Mesenchymal stem cell (in vitro differentiated cells and primary cell): ENCODE measurements around the gene UBB.
A peak's percentile ranks its signal among the peaks of the same experiment; 100 is the strongest.

ENCODE experiments used
- DNase-seq: peaks from one replicate; pipeline ENCODE4 v3.0.0-alpha.2; 2013
- H2AFZ ChIP-seq: one replicate; pipeline ENCODE4 v1.6.1; 2013; ENCODE audit warnings: low read depth, mild to moderate bottlenecking, control low read depth, inconsistent platforms, low read length, moderate library complexity
- H2AK5ac ChIP-seq: 2 replicates; pipeline ENCODE4 v1.6.1; 2013; ENCODE audit warnings: low read length, moderate library complexity, mild to moderate bottlenecking, inconsistent platforms; ENCODE audit not compliant: severe bottlenecking
- H2BK120ac ChIP-seq: one replicate; pipeline ENCODE4 v1.6.1; 2013; ENCODE audit warnings: low read depth, mild to moderate bottlenecking, inconsistent platforms, low read length, moderate library complexity
- H2BK12ac ChIP-seq, 2 experiments: one replicate each; pipeline ENCODE4 v1.6.1; 2013; ENCODE audit warnings: inconsistent platforms in 2 of 2, low read length in 2 of 2, mild to moderate bottlenecking in 2 of 2, moderate library complexity in 2 of 2, control low read depth in 1 of 2
- H2BK15ac ChIP-seq: one replicate; pipeline ENCODE4 v1.6.1; 2013; ENCODE audit warnings: mild to moderate bottlenecking, low read depth, inconsistent platforms; ENCODE audit not compliant: poor library complexity, severe bottlenecking
- H2BK5ac ChIP-seq: 2 replicates; pipeline ENCODE4 v1.6.1; 2013; ENCODE audit warnings: low read depth, mild to moderate bottlenecking, low read length, control low read depth, inconsistent platforms; ENCODE audit not compliant: poor library complexity, severe bottlenecking
- H3K14ac ChIP-seq, 2 experiments: one replicate each; pipeline ENCODE4 v1.6.1; 2013; ENCODE audit warnings: inconsistent platforms in 2 of 2, low read length in 2 of 2, control low read depth in 1 of 2, mild to moderate bottlenecking in 1 of 2, moderate library complexity in 1 of 2
- H3K18ac ChIP-seq, 2 experiments: one replicate each; pipeline ENCODE4 v1.6.1; 2013; ENCODE audit warnings: inconsistent platforms in 2 of 2, low read length in 2 of 2, control low read depth in 1 of 2, low read depth in 1 of 2, mild to moderate bottlenecking in 1 of 2
- H3K23ac ChIP-seq, 2 experiments: one replicate each; pipeline ENCODE4 v1.6.1; 2013; ENCODE audit warnings: inconsistent platforms in 2 of 2, low read length in 2 of 2, mild to moderate bottlenecking in 2 of 2, moderate library complexity in 2 of 2, control low read depth in 1 of 2
- H3K27ac ChIP-seq: 2 replicates; pipeline ENCODE4 v1.5.1; 2013; ENCODE audit warnings: mild to moderate bottlenecking, moderate library complexity, low read length, control low read depth, inconsistent platforms; ENCODE audit not compliant: poor library complexity, severe bottlenecking
- H3K27me3 ChIP-seq, 2 experiments: 2 replicates each; pipeline versions ENCODE4 v1.6.1 to v1.7.0; 2013; ENCODE audit warnings: low read length in 2 of 2, mild to moderate bottlenecking in 2 of 2, moderate library complexity in 2 of 2, control low read depth in 1 of 2, inconsistent platforms in 1 of 2; ENCODE audit not compliant: control insufficient read depth in 1 of 2, insufficient read depth in 1 of 2
- H3K36me3 ChIP-seq, 2 experiments: 2 replicates each; pipeline versions ENCODE4 v1.6.1 to v1.7.0; 2013; ENCODE audit warnings: low read length in 2 of 2, control low read depth in 1 of 2, inconsistent platforms in 1 of 2, low read depth in 1 of 2, mild to moderate bottlenecking in 1 of 2; ENCODE audit not compliant: insufficient read depth in 2 of 2, control insufficient read depth in 1 of 2
- H3K4ac ChIP-seq, 2 experiments: one replicate each; pipeline ENCODE4 v1.6.1; 2013; ENCODE audit warnings: inconsistent platforms in 2 of 2, low read length in 2 of 2, mild to moderate bottlenecking in 2 of 2, moderate library complexity in 2 of 2, control low read depth in 1 of 2, low read depth in 1 of 2
- H3K4me1 ChIP-seq: 2 replicates; pipeline ENCODE4 v1.6.1; 2013; ENCODE audit warnings: low read depth, low read length, control low read depth; ENCODE audit not compliant: control insufficient read depth, insufficient read depth
- H3K4me2 ChIP-seq: 2 replicates; pipeline ENCODE4 v1.6.1; 2013; ENCODE audit warnings: low read length, mild to moderate bottlenecking, inconsistent platforms; ENCODE audit not compliant: poor library complexity, severe bottlenecking
- H3K4me3 ChIP-seq, 2 experiments: 2 replicates each; pipeline versions ENCODE4 v1.5.1 to v1.7.0; 2013; ENCODE audit warnings: low read length in 2 of 2, mild to moderate bottlenecking in 2 of 2, control low read depth in 1 of 2, low read depth in 1 of 2; ENCODE audit not compliant: insufficient read depth in 1 of 2
- H3K79me1 ChIP-seq: replicated peaks from 2 replicates; pipeline ENCODE4 v1.6.1; 2013; ENCODE audit warnings: mild to moderate bottlenecking, control low read depth, low read length, inconsistent platforms; ENCODE audit not compliant: poor library complexity, severe bottlenecking
- H3K9ac ChIP-seq: 2 replicates; pipeline ENCODE4 v1.7.0; 2013; ENCODE audit warnings: mild to moderate bottlenecking, low read length, moderate library complexity
- H3K9me3 ChIP-seq: 2 replicates; pipeline ENCODE4 v1.7.0; 2013; ENCODE audit warnings: mild to moderate bottlenecking, low read length; ENCODE audit not compliant: control insufficient read depth
- H4K8ac ChIP-seq: one replicate; pipeline ENCODE4 v1.6.1; 2013; ENCODE audit warnings: inconsistent platforms, mild to moderate bottlenecking, low read length, moderate library complexity
- H4K91ac ChIP-seq: one replicate; pipeline ENCODE4 v1.6.1; 2013; ENCODE audit warnings: mild to moderate bottlenecking, low read length, inconsistent platforms
- WGBS: methylation state at CpG from one replicate; pipeline ENCODE4 v1.1.7; 2013; ENCODE audit warnings: mixed read lengths; 5-methylcytosine and 5-hydroxymethylcytosine counted together

Gene UBB

DNA sequence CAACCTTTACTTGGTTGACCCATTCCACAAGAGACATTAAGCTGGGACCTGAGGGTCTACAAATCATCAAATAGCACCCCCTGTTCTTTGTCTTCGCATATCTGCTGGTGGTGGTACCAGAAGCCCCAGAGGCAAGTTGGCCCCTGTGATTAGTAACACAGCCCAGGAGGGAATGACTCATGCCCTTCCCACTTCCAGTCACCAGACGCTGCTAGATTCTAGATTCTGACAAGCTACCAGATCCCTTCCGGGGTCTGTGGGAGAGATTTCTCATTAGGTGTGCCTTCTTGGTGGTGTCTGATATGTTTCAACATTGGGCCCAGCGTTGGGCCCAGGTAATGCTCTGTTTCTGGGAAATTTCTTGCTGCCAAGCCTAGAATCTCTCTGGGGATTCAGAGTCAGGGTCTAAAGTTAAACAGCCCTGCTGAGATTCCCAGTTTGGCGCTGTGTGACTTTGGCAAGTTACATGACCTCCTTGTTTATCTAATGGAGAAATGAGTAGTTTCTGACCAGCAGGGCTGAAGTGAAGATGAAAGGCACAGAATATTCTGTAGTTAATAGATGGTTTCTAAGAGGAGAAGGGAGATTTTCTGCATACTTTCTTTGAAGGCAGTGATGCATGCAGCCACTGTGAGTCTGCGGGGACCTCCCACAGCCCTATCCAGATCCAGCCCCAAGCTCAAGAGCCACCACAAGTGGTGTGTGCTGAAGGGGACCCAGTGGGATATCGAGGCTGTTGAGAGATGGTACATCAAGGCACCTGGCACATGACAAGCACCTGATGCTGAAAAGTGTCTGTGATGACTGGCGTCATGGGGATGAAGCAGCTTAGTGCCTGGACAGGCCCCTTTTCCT is 38.4 kb downstream of the UBB start:
- H3K18ac ChIP-seq = peak overlapping the region; percentile 99
- H3K4me2 ChIP-seq = peak overlapping the region; percentile 43
- H3K27ac ChIP-seq = peak overlapping the region; percentile 99
- peaks cover 49% of the 10 kb centered on the region for H3K4me1 ChIP-seq
- no peaks in the 10 kb centered on the region for H3K9me3 ChIP-seq
- peak overlapping the region; percentile 58 for H2AK5ac ChIP-seq
- H2BK15ac ChIP-seq = peak overlapping the region; percentile 95
- peak overlapping the region; percentile 93 for H4K91ac ChIP-seq
- H3K27me3 ChIP-seq = no peaks in the 10 kb centered on the region
- peak overlapping the region; percentile 98 for H2BK120ac ChIP-seq
- H3K79me1 ChIP-seq = no peaks in the 10 kb centered on the region
- H3K36me3 ChIP-seq = peaks cover 7 to 44% of the 10 kb centered on the region in 2 experiments
- H3K4me3 ChIP-seq = peak overlapping the region in 1 of 2 experiments; percentile 60
- H3K9ac ChIP-seq = peak overlapping the region; percentile 86
- H2BK12ac ChIP-seq = peak overlapping the region; percentile 99
- peak overlapping the region; percentile 92 to 96 for H3K4ac ChIP-seq
- H2AFZ ChIP-seq = no peak overlapping the region
- H3K23ac ChIP-seq = peak overlapping the region in 1 of 2 experiments; percentile 94
- peak overlapping the region; percentile 95 for H4K8ac ChIP-seq
- WGBS = 7% methylated on average over 7 of the region's 8 CpGs
- DNase-seq = peak; percentile 96
- H2BK5ac ChIP-seq = peak overlapping the region; percentile 92
- peak overlapping the region in 1 of 2 experiments; percentile 93 for H3K14ac ChIP-seq

DNA sequence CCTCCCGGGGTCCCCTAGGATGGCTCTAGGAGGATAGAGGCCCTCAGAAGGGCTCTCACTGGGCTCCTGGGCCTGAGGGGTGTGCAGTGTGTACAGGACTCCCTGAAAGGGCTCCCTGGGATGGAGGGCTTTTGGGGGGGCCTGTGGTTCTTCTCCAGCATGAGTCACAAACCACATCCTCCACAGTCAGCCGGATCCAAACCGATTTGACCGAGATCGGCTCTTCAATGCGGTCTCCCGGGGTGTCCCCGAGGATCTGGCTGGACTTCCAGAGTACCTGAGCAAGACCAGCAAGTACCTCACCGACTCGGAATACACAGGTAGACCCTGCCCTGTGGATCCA is 39.0 kb downstream of the UBB start:
- peak overlapping the region in 1 of 2 experiments; percentile 94 for H3K23ac ChIP-seq
- peak overlapping the region; percentile 20 for H3K4me2 ChIP-seq
- H3K4me3 ChIP-seq = peak overlapping the region in 1 of 2 experiments; percentile 60
- H3K79me1 ChIP-seq = no peaks in the 10 kb centered on the region
- peak overlapping the region; percentile 87 for H2AK5ac ChIP-seq
- peak; percentile 92 for DNase-seq
- peak overlapping the region; percentile 92 to 96 for H3K4ac ChIP-seq
- no peaks in the 10 kb centered on the region for H3K27me3 ChIP-seq
- H2BK12ac ChIP-seq = peak overlapping the region; percentile 97 to 99
- H3K4me1 ChIP-seq = peaks cover 49% of the 10 kb centered on the region
- peak overlapping the region; percentile 85 to 99 for H3K18ac ChIP-seq
- H4K8ac ChIP-seq = peak overlapping the region; percentile 86
- H2BK120ac ChIP-seq = peak overlapping the region; percentile 98
- peak overlapping the region; percentile 86 for H3K9ac ChIP-seq
- no peaks in the 10 kb centered on the region for H3K9me3 ChIP-seq
- peak overlapping the region; percentile 60 for H2BK15ac ChIP-seq
- 8% methylated on average over 10 of the region's 10 CpGs for WGBS
- peak overlapping the region in 1 of 2 experiments; percentile 93 for H3K14ac ChIP-seq
- no peak overlapping the region for H2AFZ ChIP-seq
- peaks cover 7 to 44% of the 10 kb centered on the region in 2 experiments for H3K36me3 ChIP-seq
- peak overlapping the region; percentile 99 for H4K91ac ChIP-seq
- H3K27ac ChIP-seq = peak overlapping the region; percentile 99
- peak overlapping the region; percentile 91 for H2BK5ac ChIP-seq

DNA sequence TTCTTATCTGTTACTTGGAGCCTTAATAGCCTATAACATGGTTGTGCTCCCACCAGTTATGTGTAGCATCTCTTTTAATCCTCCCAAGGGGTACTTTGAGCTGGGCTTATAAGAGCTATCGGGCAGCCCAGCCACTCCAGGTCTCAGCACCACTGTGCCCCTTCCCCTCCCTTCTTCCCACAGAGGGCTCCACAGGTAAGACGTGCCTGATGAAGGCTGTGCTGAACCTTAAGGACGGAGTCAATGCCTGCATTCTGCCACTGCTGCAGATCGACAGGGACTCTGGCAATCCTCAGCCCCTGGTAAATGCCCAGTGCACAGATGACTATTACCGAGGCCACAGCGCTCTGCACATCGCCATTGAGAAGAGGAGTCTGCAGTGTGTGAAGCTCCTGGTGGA is 41.5 kb downstream of the UBB start:
- no peaks in the 10 kb centered on the region for H3K27me3 ChIP-seq
- no peak overlapping the region for H2AFZ ChIP-seq

DNA sequence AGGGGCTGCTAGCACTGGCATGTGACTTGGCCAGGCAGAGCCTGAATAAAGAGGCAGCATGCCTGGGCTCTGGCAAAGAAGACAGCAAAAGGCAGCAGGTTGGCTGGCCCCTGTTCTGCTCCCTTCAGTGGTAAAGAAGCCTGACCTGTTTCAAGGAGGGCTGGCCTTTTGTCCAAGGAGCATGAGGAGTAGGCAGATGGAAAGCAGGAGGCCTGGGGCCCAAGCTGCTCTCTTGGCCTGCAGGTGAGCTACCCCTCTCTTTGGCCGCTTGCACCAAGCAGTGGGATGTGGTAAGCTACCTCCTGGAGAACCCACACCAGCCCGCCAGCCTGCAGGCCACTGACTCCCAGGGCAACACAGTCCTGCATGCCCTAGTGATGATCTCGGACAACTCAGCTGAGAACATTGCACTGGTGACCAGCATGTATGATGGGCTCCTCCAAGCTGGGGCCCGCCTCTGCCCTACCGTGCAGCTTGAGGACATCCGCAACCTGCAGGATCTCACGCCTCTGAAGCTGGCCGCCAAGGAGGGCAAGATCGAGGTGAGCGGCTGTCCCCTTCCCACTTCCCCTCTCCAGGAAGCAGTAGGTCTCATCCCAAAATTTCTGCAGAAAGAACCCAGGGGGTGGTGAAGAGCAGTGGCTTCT is 42.5 kb downstream of the UBB start:
- Histone ChIP-seq H3K79me1 (no peaks in the 10 kb centered on the region), H3K18ac (peak overlapping the region in 1 of 2 experiments; percentile 26), H3K9ac (no peak overlapping the region), H3K36me3 (peaks cover 7 to 67% of the 10 kb centered on the region in 2 experiments), H2BK12ac (peak overlapping the region in 1 of 2 experiments; percentile 67), H3K14ac (peak overlapping the region in 1 of 2 experiments; percentile 11), H4K8ac (no peak overlapping the region), H2BK120ac (no peak overlapping the region), H3K4me2 (no peak overlapping the region), H2BK15ac (no peak overlapping the region), H4K91ac (no peak overlapping the region), H3K4ac (no peak overlapping the region), H2BK5ac (no peak overlapping the region), H3K9me3 (no peaks in the 10 kb centered on the region), H3K4me1 (peaks cover 31% of the 10 kb centered on the region), H2AK5ac (peak overlapping the region; percentile 19), H3K27ac (no peak overlapping the region), H2AFZ (no peak overlapping the region), H3K27me3 (no peaks in the 10 kb centered on the region), H3K4me3 (no peak overlapping the region), H3K23ac (no peak overlapping the region)
- WGBS = 97% methylated on average over 7 of the region's 10 CpGs
- DNase-seq = no peak

More for the DNA sequence above, 41.5 kb downstream of the UBB start:
- Histone ChIP-seq H3K9ac (no peak overlapping the region), H3K23ac (peak overlapping the region in 1 of 2 experiments; percentile 60), H2BK15ac (no peak overlapping the region), H3K4me3 (no peak overlapping the region), H3K9me3 (no peaks in the 10 kb centered on the region), H3K4me1 (peaks cover 38% of the 10 kb centered on the region), H2BK12ac (peak overlapping the region in 1 of 2 experiments; percentile 92), H3K18ac (peak overlapping the region in 1 of 2 experiments; percentile 46), H3K79me1 (no peaks in the 10 kb centered on the region), H3K27ac (no peak overlapping the region), H2BK120ac (no peak overlapping the region), H4K91ac (peak overlapping the region; percentile 78), H2AK5ac (peak overlapping the region; percentile 49), H2BK5ac (no peak overlapping the region), H4K8ac (peak overlapping the region; percentile 29), H3K4ac (peak overlapping the region; percentile 6 to 18), H3K4me2 (no peak overlapping the region), H3K14ac (peak overlapping the region in 1 of 2 experiments; percentile 11), H3K36me3 (peaks cover 7 to 67% of the 10 kb centered on the region in 2 experiments)
- 95% methylated on average over 7 of the region's 7 CpGs for WGBS
- DNase-seq = no peak
